Fibroblast of mammary gland (primary cell): ENCODE data around the gene LYVE1.

ENCODE experiments used
- DNase-seq: peaks from one replicate; pipeline ENCODE4 v3.0.0-alpha.2; 2010; ENCODE audit warnings: low read depth
- H3K4me3 ChIP-seq: 2 replicates; pipeline ENCODE4 v1.5.1; 2011; ENCODE audit warnings: low read depth, mild to moderate bottlenecking, low read length, moderate library complexity; ENCODE audit not compliant: control insufficient read depth
- TF ChIP-seq, protein P1 (sequence below): conservative IDR thresholded peaks from 2 replicates; pipeline ENCODE4 v1.5.1; 2011; ENCODE audit warnings: low read depth, low read length, inconsistent platforms; ENCODE audit not compliant: control insufficient read depth, insufficient read depth

LYVE1 gene, protein sequence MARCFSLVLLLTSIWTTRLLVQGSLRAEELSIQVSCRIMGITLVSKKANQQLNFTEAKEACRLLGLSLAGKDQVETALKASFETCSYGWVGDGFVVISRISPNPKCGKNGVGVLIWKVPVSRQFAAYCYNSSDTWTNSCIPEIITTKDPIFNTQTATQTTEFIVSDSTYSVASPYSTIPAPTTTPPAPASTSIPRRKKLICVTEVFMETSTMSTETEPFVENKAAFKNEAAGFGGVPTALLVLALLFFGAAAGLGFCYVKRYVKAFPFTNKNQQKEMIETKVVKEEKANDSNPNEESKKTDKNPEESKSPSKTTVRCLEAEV

DNA sequence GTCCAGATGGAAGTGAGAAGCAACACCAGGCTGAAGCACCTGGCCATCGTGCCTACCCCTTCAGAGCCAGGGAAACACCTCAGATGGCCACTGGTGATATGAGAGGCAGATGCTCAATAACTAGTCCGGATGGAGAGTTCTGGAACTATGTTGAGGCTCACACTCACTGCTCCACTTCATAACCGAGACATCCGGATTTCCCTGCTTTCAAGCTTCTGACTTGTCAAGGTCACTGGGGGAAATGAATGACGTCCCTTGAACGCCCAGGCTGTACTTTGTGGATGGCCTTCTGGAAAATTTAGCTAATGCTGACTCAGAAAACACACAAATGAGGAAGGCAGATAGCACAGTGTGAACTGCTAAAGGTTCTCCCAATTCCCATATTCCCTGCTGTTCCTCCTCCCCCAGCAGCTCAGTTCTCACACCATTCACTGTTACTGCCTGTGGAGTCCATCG lies at the start of gene LYVE1:
LYVE1 (minus strand) TSS at position 180 of the 456 bp plus-strand sequence; CDS start at position 47, 133 bp downstream.
- no peak within 1 kb of the TSS for H3K4me3 ChIP-seq
- TF ChIP-seq, protein P1, sequence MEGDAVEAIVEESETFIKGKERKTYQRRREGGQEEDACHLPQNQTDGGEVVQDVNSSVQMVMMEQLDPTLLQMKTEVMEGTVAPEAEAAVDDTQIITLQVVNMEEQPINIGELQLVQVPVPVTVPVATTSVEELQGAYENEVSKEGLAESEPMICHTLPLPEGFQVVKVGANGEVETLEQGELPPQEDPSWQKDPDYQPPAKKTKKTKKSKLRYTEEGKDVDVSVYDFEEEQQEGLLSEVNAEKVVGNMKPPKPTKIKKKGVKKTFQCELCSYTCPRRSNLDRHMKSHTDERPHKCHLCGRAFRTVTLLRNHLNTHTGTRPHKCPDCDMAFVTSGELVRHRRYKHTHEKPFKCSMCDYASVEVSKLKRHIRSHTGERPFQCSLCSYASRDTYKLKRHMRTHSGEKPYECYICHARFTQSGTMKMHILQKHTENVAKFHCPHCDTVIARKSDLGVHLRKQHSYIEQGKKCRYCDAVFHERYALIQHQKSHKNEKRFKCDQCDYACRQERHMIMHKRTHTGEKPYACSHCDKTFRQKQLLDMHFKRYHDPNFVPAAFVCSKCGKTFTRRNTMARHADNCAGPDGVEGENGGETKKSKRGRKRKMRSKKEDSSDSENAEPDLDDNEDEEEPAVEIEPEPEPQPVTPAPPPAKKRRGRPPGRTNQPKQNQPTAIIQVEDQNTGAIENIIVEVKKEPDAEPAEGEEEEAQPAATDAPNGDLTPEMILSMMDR, result no peak
- peak; percentile 47 for DNase-seq

DNA sequence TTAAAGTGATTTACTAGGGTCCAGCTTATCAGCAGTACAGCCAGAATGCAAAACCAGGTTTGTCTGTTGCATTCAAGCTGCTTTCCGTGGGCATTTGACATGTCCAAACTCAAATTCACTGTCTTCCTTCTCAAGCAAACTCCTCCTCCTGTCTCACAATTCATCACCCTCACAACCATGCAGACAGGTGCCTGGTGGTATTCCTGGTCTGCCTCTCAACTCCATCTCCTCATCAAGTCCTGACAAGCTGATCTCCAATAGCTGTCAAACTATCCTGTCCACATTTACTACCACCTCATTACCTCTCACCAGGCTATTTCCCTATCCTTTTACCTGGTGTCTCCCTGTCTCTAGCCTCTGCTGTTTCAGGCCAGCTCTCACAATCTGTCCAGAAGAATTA lies 49.1 kb upstream of the LYVE1 start:
- no peak for DNase-seq

DNA sequence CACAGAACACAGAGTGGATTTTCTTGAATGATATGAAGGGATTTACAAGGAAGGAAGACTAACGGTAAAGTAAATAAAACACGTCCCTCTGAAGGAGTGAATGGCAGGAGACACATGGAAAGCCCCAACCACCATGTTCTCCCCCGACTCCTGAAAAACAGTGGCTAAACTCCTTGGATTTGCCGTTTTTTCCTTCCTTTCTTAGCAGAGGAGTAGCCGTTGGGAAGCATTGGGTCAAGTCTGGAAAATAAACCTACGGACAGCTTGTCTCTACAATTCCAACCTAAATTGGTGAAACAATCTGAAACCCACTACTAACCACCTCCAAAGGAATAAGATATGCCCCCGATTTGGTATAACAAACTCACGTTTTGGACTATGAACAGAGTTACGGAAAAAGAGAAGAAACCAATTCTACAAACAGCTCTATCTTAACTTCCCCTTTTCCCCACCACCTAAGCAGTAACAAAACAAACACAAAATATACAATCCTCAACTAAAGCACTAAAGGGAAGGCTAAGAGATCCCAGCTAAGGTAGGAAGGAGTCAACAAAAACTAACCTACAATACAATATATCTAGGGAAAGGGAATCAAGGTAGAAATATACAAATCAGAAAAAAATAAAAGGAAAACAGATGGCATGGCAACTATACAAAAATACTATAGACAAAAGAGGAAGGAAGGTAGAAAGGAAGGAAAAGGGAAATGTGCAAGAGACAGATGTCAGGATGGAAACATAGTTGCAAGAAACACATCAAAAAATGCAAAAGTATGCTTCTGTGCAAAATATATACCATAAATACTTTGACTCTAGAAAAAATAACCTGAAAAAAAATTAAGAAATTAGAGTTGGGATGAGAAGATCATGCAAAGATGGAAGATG lies 43.8 kb upstream of the LYVE1 start:
- no peak overlapping the region for H3K4me3 ChIP-seq
- TF ChIP-seq, protein P1, result no peak
- DNase-seq, result no peak

More for the DNA sequence above, 49.1 kb upstream of the LYVE1 start:
- TF ChIP-seq, protein P1, result no peak
- H3K4me3 ChIP-seq, result no peak overlapping the region

DNA sequence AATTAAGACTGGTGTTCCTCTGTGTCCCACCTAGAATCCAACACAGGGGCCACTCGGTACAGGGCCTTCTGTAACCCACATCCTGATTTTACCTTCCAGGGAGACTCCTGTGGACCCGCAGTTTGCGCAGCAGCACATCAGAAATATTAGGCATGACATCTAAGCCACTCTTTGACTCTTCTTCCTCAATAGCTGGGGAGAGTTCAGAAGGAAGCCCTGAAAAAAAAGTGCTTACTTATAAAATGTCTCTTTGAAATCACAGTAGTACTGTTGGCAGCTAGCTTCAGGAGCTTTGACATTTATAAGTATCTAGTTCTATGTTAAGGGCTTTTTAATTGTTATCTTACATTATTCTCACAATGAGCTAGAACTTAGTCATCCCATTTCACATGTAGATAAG lies 41.2 kb upstream of the LYVE1 start:
- no peak for DNase-seq
- no peak overlapping the region for H3K4me3 ChIP-seq
- TF ChIP-seq, protein P1, result no peak

DNA sequence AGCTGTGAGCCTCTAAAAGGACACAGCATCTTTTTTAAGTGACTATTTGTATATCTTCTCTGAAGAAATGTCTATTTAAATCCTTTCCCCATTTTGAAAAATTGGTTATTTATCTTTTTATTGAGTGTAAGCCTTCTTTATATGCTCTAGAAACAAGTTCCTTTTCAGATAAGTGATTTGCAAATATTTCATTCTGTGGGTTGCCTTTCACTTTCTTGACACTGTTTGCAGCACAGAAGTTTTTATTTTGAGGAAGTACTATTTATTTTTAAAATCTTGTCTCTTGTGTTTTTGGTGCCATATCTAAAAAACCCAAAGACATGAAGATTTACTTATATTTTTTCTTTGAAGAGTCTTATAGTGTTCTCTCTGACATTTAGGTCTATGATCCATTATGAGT lies 40.1 kb upstream of the LYVE1 start:
- TF ChIP-seq, protein P1, result no peak
- no peak for DNase-seq
- H3K4me3 ChIP-seq, result no peak overlapping the region

DNA sequence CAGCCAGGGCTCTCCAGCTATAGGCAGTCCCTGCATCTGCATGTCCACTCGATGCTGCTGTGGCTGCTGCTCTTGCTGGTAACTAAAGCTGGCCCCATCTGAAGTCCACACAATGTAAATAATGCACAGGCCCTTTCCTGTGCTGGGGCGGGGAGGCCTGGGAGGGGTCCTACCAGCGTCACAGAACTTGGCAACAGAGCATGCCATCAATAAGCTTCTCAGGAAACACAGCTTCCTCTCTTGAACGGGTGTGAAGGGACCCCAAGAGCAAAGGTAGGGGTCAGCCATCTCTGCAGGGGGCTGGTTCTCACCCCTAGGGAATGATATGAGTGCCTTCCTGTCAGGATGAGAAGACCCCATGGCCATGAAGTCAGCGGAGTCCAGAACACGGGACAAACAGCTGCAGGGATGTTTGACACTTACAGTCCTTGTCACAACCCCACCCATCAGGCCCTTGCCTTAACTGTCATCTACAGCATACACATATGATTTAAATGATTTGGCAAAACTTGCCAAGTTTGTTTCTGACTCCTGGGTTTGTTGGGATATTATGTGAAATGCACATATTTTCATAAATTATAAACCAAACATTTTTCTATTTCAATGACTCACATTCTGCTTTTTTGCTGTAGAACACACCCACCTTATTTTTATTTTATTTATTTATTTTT lies 39.1 kb upstream of the LYVE1 start:
- no peak for DNase-seq
- TF ChIP-seq, protein P1, result no peak
- no peak overlapping the region for H3K4me3 ChIP-seq
